Measurements from ENCODE around the gene REV3L.

DNA sequence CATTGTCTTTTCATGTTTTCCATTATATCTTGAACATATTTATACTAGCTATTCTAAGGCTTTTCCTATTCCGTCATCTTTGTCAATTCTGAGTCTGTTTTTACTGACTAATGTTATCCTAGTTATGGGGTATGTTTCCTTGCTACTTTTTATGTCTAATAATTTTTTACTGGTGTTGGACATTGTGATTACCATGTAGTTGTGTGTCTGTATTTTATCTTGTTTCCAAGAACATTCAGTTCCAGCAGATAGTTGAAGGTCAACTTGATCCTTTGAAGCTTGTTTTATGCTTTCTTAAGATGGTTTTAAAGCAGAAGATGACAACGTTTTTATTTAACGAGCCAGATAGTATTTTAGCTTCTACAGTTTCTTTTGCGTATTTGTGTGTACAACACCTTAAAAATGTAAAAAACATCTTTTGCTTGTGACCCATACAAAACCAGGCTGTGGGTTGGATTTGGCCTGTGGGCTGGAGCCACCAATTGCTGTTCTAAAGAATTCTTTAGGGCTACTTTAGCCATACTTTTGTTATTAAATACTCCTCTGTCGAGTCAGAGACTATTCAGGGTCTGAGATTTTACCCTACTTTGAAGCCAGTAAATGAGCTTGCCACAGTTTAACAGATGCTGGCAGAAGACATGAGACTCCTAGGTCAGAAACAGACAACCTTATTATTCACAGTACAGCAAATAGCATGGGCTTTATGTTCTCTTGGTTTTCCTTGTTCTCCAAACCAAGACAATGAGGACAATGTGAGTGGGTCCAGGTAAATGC, 38.7 kb upstream of the REV3L start:
- TF ChIP-seq, protein P1, sequence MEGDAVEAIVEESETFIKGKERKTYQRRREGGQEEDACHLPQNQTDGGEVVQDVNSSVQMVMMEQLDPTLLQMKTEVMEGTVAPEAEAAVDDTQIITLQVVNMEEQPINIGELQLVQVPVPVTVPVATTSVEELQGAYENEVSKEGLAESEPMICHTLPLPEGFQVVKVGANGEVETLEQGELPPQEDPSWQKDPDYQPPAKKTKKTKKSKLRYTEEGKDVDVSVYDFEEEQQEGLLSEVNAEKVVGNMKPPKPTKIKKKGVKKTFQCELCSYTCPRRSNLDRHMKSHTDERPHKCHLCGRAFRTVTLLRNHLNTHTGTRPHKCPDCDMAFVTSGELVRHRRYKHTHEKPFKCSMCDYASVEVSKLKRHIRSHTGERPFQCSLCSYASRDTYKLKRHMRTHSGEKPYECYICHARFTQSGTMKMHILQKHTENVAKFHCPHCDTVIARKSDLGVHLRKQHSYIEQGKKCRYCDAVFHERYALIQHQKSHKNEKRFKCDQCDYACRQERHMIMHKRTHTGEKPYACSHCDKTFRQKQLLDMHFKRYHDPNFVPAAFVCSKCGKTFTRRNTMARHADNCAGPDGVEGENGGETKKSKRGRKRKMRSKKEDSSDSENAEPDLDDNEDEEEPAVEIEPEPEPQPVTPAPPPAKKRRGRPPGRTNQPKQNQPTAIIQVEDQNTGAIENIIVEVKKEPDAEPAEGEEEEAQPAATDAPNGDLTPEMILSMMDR (IDR thresholded peaks at IDR 0.05) = no peak
- TF ChIP-seq, protein P2, sequence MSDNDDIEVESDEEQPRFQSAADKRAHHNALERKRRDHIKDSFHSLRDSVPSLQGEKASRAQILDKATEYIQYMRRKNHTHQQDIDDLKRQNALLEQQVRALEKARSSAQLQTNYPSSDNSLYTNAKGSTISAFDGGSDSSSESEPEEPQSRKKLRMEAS (CRISPR knock-in tag; IDR thresholded peaks at IDR 0.05) = no peak
- no peak for TF ChIP-seq ATF3 (CRISPR knock-in tag; conservative IDR thresholded peaks at IDR 0.05)
- no peak for TF ChIP-seq SMAD3 (CRISPR knock-in tag; IDR thresholded peaks at IDR 0.05; ENCODE audit: borderline replicate concordance)
- TF ChIP-seq KAT7 (CRISPR knock-in tag; IDR thresholded peaks at IDR 0.05; ENCODE audit: borderline replicate concordance) = no peak

All from WTC11 (cell line).